ENCODE measurements around the gene ZNF629. TPM values are rescaled to one million over a fixed set of nuclear protein-coding genes. Genes with fewer than 3 reads are reported as not detected.

ZNF629 gene
- total and polyA plus RNA-seq, 2 donors (not counting 1 experiment from before 2014, with no cell fraction given) = 5.8 to 7.3 TPM

DNA sequence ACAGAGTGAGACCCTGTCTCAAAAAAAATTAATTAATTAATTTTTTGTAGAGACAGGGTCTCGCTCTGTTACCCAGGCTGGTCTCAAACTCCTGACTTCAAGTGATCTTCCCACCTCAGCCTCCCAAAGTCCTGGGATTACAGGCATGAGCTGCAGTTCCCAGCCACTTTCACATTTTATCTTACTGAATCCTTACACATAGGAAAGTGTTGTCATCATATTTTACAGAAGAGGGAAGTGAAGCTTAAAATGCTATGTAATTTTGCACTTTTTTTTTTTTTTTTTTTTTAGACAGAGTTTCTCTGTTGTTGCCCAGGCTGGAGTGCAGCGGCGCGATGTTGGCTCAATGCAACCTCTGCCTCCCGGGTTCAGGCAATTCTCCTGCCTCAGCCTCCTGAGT is 21.1 kb upstream of the ZNF629 start:
- no peak overlapping the region for H3K4me3 ChIP-seq (replicated peaks in 1 of 4; ENCODE audit: control extremely low read depth in 1 of 4, insufficient read depth in 1 of 4, low read depth in 3 of 4, low read length in 4 of 4)
- H3K36me3 ChIP-seq (ENCODE audit: control insufficient read depth, insufficient read depth, low read length) = no peaks in the 10 kb centered on the region
- H3K4me1 ChIP-seq (ENCODE audit: control insufficient read depth, extremely low read depth, insufficient read depth, low read length) = peaks cover 3% of the 10 kb centered on the region
- no peaks in the 10 kb centered on the region for H3K79me2 ChIP-seq (ENCODE audit: control insufficient read depth, insufficient read depth, low read length)
- H3K27me3 ChIP-seq (ENCODE audit: control insufficient read depth, insufficient read depth, low read length) = no peaks in the 10 kb centered on the region
- no peak overlapping the region for H3K27ac ChIP-seq (ENCODE audit: insufficient read depth, low read length)
- H3K4me2 ChIP-seq (ENCODE audit: extremely low read depth, insufficient read depth, low read length) = no peak overlapping the region
- H3K9me3 ChIP-seq (ENCODE audit: control insufficient read depth, insufficient read depth, low read depth, low read length) = no peaks in the 10 kb centered on the region
- no peak for DNase-seq (ENCODE audit: low read depth in 2 of 2)
- no peak overlapping the region for H2AFZ ChIP-seq (ENCODE audit: low read length)
- no peak for TF ChIP-seq EZH2 (IDR thresholded peaks at IDR 0.05; ENCODE audit: low read length, missing control alignments)
- TF ChIP-seq, protein P1, sequence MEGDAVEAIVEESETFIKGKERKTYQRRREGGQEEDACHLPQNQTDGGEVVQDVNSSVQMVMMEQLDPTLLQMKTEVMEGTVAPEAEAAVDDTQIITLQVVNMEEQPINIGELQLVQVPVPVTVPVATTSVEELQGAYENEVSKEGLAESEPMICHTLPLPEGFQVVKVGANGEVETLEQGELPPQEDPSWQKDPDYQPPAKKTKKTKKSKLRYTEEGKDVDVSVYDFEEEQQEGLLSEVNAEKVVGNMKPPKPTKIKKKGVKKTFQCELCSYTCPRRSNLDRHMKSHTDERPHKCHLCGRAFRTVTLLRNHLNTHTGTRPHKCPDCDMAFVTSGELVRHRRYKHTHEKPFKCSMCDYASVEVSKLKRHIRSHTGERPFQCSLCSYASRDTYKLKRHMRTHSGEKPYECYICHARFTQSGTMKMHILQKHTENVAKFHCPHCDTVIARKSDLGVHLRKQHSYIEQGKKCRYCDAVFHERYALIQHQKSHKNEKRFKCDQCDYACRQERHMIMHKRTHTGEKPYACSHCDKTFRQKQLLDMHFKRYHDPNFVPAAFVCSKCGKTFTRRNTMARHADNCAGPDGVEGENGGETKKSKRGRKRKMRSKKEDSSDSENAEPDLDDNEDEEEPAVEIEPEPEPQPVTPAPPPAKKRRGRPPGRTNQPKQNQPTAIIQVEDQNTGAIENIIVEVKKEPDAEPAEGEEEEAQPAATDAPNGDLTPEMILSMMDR (conservative IDR thresholded peaks at IDR 0.05 in 1 of 2, IDR thresholded peaks at IDR 0.05 in 1 of 2; ENCODE audit: low read depth in 1 of 2, low read length in 2 of 2) = no peak
- H3K9ac ChIP-seq (ENCODE audit: insufficient read depth, low read length) = no peak overlapping the region
- H4K20me1 ChIP-seq (ENCODE audit: control insufficient read depth, extremely low read depth, insufficient read depth, low read length) = no peaks in the 10 kb centered on the region

DNA sequence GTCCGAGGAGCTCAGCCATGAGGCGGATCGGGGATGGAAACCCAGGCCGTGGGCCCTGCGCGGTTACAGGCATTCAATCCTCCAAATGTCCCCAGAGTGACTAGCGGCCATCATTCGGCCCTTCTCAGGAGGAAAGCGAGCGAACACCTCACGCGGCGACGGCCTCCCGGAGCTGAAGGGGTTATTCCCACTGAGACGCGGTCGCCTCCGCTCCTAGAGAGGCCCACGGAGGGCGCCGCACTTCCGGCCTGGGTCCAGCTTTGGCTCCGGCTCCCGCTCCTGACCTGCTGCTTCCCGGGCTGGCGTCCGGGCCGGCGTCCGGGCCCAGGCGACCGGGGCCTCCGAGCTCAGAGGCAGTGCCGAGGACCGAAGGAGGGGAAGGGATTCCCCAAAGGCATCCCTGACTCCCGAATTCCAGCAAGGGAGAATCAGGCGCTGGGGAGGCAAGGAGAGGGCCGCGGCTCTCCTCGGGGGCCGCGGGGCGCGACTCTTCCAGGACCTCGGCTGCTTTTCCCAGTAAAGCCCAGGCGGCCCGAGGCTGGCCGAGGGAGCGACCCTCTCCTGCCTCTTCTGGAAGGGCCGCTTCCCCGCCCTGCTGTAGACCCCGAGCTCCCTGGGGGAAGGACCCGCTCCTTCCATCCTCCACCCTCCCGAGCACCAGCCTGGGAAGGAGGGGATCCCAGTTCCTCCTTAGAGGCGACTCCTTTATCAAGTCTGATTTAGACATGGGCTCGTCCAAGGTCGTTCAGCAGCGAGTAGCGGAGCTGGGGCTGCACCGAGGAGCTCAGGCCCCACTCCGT is 18.6 kb upstream of the ZNF629 start:
- Histone ChIP-seq H3K4me3 (replicated peaks in 1 of 4; ENCODE audit: control extremely low read depth in 1 of 4, insufficient read depth in 1 of 4, low read depth in 3 of 4, low read length in 4 of 4) (peak overlapping the region; percentile 62 to 89 (median 72)), H3K9me3 (ENCODE audit: control insufficient read depth, insufficient read depth, low read depth, low read length) (no peaks in the 10 kb centered on the region), H3K79me2 (ENCODE audit: control insufficient read depth, insufficient read depth, low read length) (no peaks in the 10 kb centered on the region), H3K9ac (ENCODE audit: insufficient read depth, low read length) (peak overlapping the region; percentile 78), H3K27ac (ENCODE audit: insufficient read depth, low read length) (peak overlapping the region; percentile 75), H3K4me1 (ENCODE audit: control insufficient read depth, extremely low read depth, insufficient read depth, low read length) (peaks cover 3% of the 10 kb centered on the region), H2AFZ (ENCODE audit: low read length) (peak overlapping the region; percentile 65), H3K27me3 (ENCODE audit: control insufficient read depth, insufficient read depth, low read length) (no peaks in the 10 kb centered on the region), H3K36me3 (ENCODE audit: control insufficient read depth, insufficient read depth, low read length) (no peaks in the 10 kb centered on the region), H4K20me1 (ENCODE audit: control insufficient read depth, extremely low read depth, insufficient read depth, low read length) (no peaks in the 10 kb centered on the region), H3K4me2 (ENCODE audit: extremely low read depth, insufficient read depth, low read length) (peak overlapping the region; percentile 87)
- DNase-seq (ENCODE audit: low read depth in 2 of 2) = peak; percentile 80 to 83
- TF ChIP-seq, protein P1 (conservative IDR thresholded peaks at IDR 0.05 in 1 of 2, IDR thresholded peaks at IDR 0.05 in 1 of 2; ENCODE audit: low read depth in 1 of 2, low read length in 2 of 2) = no peak
- TF ChIP-seq EZH2 (IDR thresholded peaks at IDR 0.05; ENCODE audit: low read length, missing control alignments) = no peak

DNA sequence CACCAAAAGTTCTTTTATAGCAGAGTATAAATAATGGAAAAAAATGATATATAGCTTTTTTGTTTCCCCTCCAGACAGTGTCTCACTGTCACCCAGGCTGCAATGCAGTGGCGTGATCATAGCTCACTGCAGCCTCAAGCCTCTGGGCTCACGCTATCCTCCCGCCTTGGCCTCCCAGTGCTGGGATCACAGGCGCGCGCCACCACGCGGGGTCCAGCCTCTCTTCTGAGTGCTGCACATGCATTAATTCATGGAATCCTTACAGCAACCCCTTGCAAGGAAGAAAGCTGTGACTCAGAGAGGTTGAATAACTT is 18.0 kb upstream of the ZNF629 start:
- Histone ChIP-seq H3K4me3 (replicated peaks in 1 of 4; ENCODE audit: control extremely low read depth in 1 of 4, insufficient read depth in 1 of 4, low read depth in 3 of 4, low read length in 4 of 4) (peak overlapping the region; percentile 59 to 89 (median 63)), H3K9ac (ENCODE audit: insufficient read depth, low read length) (peak overlapping the region; percentile 78), H3K27me3 (ENCODE audit: control insufficient read depth, insufficient read depth, low read length) (no peaks in the 10 kb centered on the region), H3K79me2 (ENCODE audit: control insufficient read depth, insufficient read depth, low read length) (no peaks in the 10 kb centered on the region), H3K27ac (ENCODE audit: insufficient read depth, low read length) (peak overlapping the region; percentile 75), H3K9me3 (ENCODE audit: control insufficient read depth, insufficient read depth, low read depth, low read length) (no peaks in the 10 kb centered on the region), H4K20me1 (ENCODE audit: control insufficient read depth, extremely low read depth, insufficient read depth, low read length) (no peaks in the 10 kb centered on the region), H3K4me2 (ENCODE audit: extremely low read depth, insufficient read depth, low read length) (peak overlapping the region; percentile 87), H3K36me3 (ENCODE audit: control insufficient read depth, insufficient read depth, low read length) (no peaks in the 10 kb centered on the region), H2AFZ (ENCODE audit: low read length) (peak overlapping the region; percentile 65), H3K4me1 (ENCODE audit: control insufficient read depth, extremely low read depth, insufficient read depth, low read length) (peaks cover 3% of the 10 kb centered on the region)
- no peak for TF ChIP-seq EZH2 (IDR thresholded peaks at IDR 0.05; ENCODE audit: low read length, missing control alignments)
- TF ChIP-seq, protein P1 (conservative IDR thresholded peaks at IDR 0.05 in 1 of 2, IDR thresholded peaks at IDR 0.05 in 1 of 2; ENCODE audit: low read depth in 1 of 2, low read length in 2 of 2) = no peak
- no peak for DNase-seq (ENCODE audit: low read depth in 2 of 2)
